T-cell (primary cell): ENCODE data around the gene CKM. TPM values are rescaled to one million over a fixed set of nuclear protein-coding genes. Genes with fewer than 3 reads are reported as not detected.

ENCODE experiments used
- ATAC-seq, 4 experiments: fragments of 200-7000 bp in 3 of 4; fragments of 150-1000 bp in 1 of 4; cut with Tn5 transposase; replicated peaks in 1 of 4; 1 replicate in 3 of 4; 2 replicates in 1 of 4; pipeline ENCODE4 v1.10.0; 2021; ENCODE audit warnings: moderate library complexity in 3 of 4, mild to moderate bottlenecking in 2 of 4, moderate number of reproducible peaks in 1 of 4
- CTCF ChIA-PET, 2 donors: fragments of 300-600 bp; sonication (Branson Sonifier 250); formaldehyde crosslinking; loops; one replicate each; lab custom pipeline; 2022; ENCODE audit warnings: antibody characterized with exemption in 2 of 2; lab: Charles Lee
- POLR2A ChIA-PET, 2 donors: fragments of 300-600 bp; sonication (Branson Sonifier 250); formaldehyde crosslinking; loops; one replicate each; lab custom pipeline; 2022; ENCODE audit warnings: antibody characterized with exemption in 2 of 2; lab: Charles Lee
- DNase-seq, 35 experiments: peaks; one replicate each; pipeline versions ENCODE4 v3.0.0 to v3.0.0-alpha.2; 2013 to 2023
- H3K27ac ChIP-seq: one replicate; pipeline ENCODE4 v1.5.1; 2013; ENCODE audit warnings: low read length
- H3K27me3 ChIP-seq, 2 experiments: replicated peaks in 1 of 2; 1 replicate in 1 of 2; 2 replicates in 1 of 2; pipeline versions ENCODE4 v1.6.1 to v1.7.0; 2013; ENCODE audit warnings: low read length in 1 of 2, mixed read lengths in 1 of 2; ENCODE audit not compliant: control insufficient read depth in 2 of 2, insufficient read depth in 2 of 2; ENCODE audit errors: extremely low read depth in 1 of 2
- H3K36me3 ChIP-seq, 2 donors: 1 replicate in 1 of 2; 2 replicates in 1 of 2; pipeline versions ENCODE4 v1.6.1 to v1.7.0; 2013; ENCODE audit warnings: low read length in 1 of 2; ENCODE audit not compliant: control insufficient read depth in 2 of 2, insufficient read depth in 1 of 2; ENCODE audit errors: extremely low read depth in 1 of 2
- H3K4me1 ChIP-seq, 2 experiments: 1 replicate in 1 of 2; 2 replicates in 1 of 2; pipeline versions ENCODE4 v1.6.1 to v1.7.0; 2013; ENCODE audit warnings: low read length in 2 of 2, mixed read lengths in 1 of 2; ENCODE audit not compliant: insufficient read depth in 2 of 2, control insufficient read depth in 1 of 2; ENCODE audit errors: extremely low read depth in 1 of 2
- H3K4me3 ChIP-seq, 2 donors: 1 replicate in 1 of 2; 2 replicates in 1 of 2; pipeline versions ENCODE4 v1.5.1 to v1.7.0; 2013; ENCODE audit warnings: mild to moderate bottlenecking in 2 of 2, low read length in 1 of 2, moderate library complexity in 1 of 2; ENCODE audit not compliant: control insufficient read depth in 1 of 2; ENCODE audit errors: extremely low read depth in 1 of 2
- H3K9me3 ChIP-seq: 2 replicates; pipeline ENCODE4 v1.7.0; 2013
- H3K27ac Mint-ChIP-seq, 2 donors: one replicate each; pipeline ENCODE4 v1.8.0; 2020 to 2021; ENCODE audit warnings: mild to moderate bottlenecking in 2 of 2, mixed read lengths in 2 of 2
- H3K27me3 Mint-ChIP-seq, 2 donors: one replicate each; pipeline ENCODE4 v1.8.0; 2021 to 2022; ENCODE audit warnings: mixed read lengths in 2 of 2
- H3K36me3 Mint-ChIP-seq: one replicate; pipeline ENCODE4 v1.8.0; 2021; ENCODE audit warnings: mixed read lengths
- H3K4me1 Mint-ChIP-seq, 3 donors: one replicate each; pipeline ENCODE4 v1.8.0; 2020 to 2022; ENCODE audit warnings: mixed read lengths in 3 of 3, mild to moderate bottlenecking in 1 of 3
- H3K4me3 Mint-ChIP-seq, 3 donors: one replicate each; pipeline ENCODE4 v1.8.0; 2020 to 2022; ENCODE audit warnings: mild to moderate bottlenecking in 3 of 3, mixed read lengths in 3 of 3, moderate library complexity in 3 of 3
- H3K9me3 Mint-ChIP-seq, 3 donors: one replicate each; pipeline ENCODE4 v1.8.0; 2020 to 2022; ENCODE audit warnings: mixed read lengths in 3 of 3
- WGBS: methylation state at CpG from one replicate; pipeline ENCODE4 v1.1.5; 2013; ENCODE audit warnings: missing lambda C conversion rate; ENCODE audit not compliant: insufficient coverage; 5-methylcytosine and 5-hydroxymethylcytosine counted together
- total RNA-seq, 35 experiments: library from RNA in 6 of 35; stranded (reverse) in 6 of 35; fragments of 120-200 nt in 1 of 35; gene quantifications; one replicate each; pipeline versions ENCODE4 v1.2.1 to v1.2.4 and lab custom pipeline; 2013 to 2026

CKM gene
- total RNA-seq, 5 donors from 2014 or later (not counting 1 experiment from before 2014, with no cell fraction given): not detected

GRCh38 chr19:45305421-45305820 is 17.3 kb downstream of the CKM start:
- Mint-ChIP-seq H3K9me3 (no peaks in the 10 kb centered on the region), H3K36me3 (peaks cover 5% of the 10 kb centered on the region), H3K4me1 (no peaks in the 10 kb centered on the region), H3K27ac (no peak overlapping the region), H3K27me3 (peaks cover 0 to 3% of the 10 kb centered on the region in 2 donors), H3K4me3 (no peak overlapping the region)
- 29% methylated on average over 1 of the region's 5 CpGs for WGBS
- POLR2A ChIA-PET: no interaction called here
- DNase-seq (no peak), ATAC-seq (no peak)
- no peaks in the 10 kb centered on the region for H3K4me1 ChIP-seq
- H3K4me3 ChIP-seq: no peak overlapping the region
- CTCF ChIA-PET: no interaction called here
- no peaks in the 10 kb centered on the region for H3K9me3 ChIP-seq
- H3K27me3 ChIP-seq: peaks cover 0 to 3% of the 10 kb centered on the region in 2 experiments
- peaks cover 0 to 4% of the 10 kb centered on the region in 2 donors for H3K36me3 ChIP-seq
- H3K27ac ChIP-seq: no peak overlapping the region

- no peak overlapping the region for H3K27ac Mint-ChIP-seq
- CTCF ChIA-PET: no interaction called here
- H3K36me3 Mint-ChIP-seq: peaks cover 8% of the 10 kb centered on the region
Observed at GRCh38 chr19:45305007-45305406, 17.7 kb downstream of the CKM start.

GRCh38 chr19:45304141-45304926 is 18.3 kb downstream of the CKM start:
- no peak overlapping the region for H3K27ac Mint-ChIP-seq
- H3K36me3 ChIP-seq: peaks cover 2 to 6% of the 10 kb centered on the region in 2 donors
- no peak overlapping the region for H3K4me3 Mint-ChIP-seq
- H3K9me3 Mint-ChIP-seq: no peaks in the 10 kb centered on the region
- ATAC-seq: no peak
- peaks cover 11% of the 10 kb centered on the region for H3K36me3 Mint-ChIP-seq
- no peaks in the 10 kb centered on the region for H3K4me1 ChIP-seq
- WGBS: 70% methylated on average over 2 of the region's 4 CpGs
- DNase-seq: no peak
- peaks cover 0 to 3% of the 10 kb centered on the region in 2 donors for H3K27me3 Mint-ChIP-seq
- no peaks in the 10 kb centered on the region for H3K4me1 Mint-ChIP-seq
- H3K27ac ChIP-seq: no peak overlapping the region
- no peaks in the 10 kb centered on the region for H3K9me3 ChIP-seq
- no peak overlapping the region for H3K4me3 ChIP-seq
- peaks cover 0 to 3% of the 10 kb centered on the region in 2 experiments for H3K27me3 ChIP-seq
- POLR2A ChIA-PET: no interaction called here
- CTCF ChIA-PET: interaction anchor here in 1 of 2 donors (0.6 kb wide), 1 partner anchor 62 kb away, joined by 3 read pairs; no protein-coding TSS in a partner anchor

More at GRCh38 chr19:45305007-45305406, 17.7 kb downstream of the CKM start:
- Histone ChIP-seq H3K27ac (no peak overlapping the region), H3K4me3 (no peak overlapping the region), H3K4me1 (no peaks in the 10 kb centered on the region), H3K9me3 (no peaks in the 10 kb centered on the region), H3K27me3 (peaks cover 0 to 3% of the 10 kb centered on the region in 2 experiments), H3K36me3 (peaks cover 0 to 4% of the 10 kb centered on the region in 2 donors)
- ATAC-seq (no peak), DNase-seq (no peak)
- POLR2A ChIA-PET: no interaction called here
- no peaks in the 10 kb centered on the region for H3K9me3 Mint-ChIP-seq
- 68% methylated on average over 3 of the region's 4 CpGs for WGBS
- H3K27me3 Mint-ChIP-seq: peaks cover 0 to 3% of the 10 kb centered on the region in 2 donors
- H3K4me1 Mint-ChIP-seq: no peaks in the 10 kb centered on the region
- no peak overlapping the region for H3K4me3 Mint-ChIP-seq

GRCh38 chr19:45303269-45304060 is 19.2 kb downstream of the CKM start:
- ChIA-PET POLR2A (no interaction called here), CTCF (no interaction called here)
- H3K9me3 Mint-ChIP-seq: no peaks in the 10 kb centered on the region

GRCh38 chr19:45302416-45302815 is 20.3 kb downstream of the CKM start:
- H3K27ac Mint-ChIP-seq: no peak overlapping the region
- Histone ChIP-seq H3K27me3 (peaks cover 0 to 2% of the 10 kb centered on the region in 2 experiments), H3K4me1 (no peaks in the 10 kb centered on the region), H3K27ac (no peak overlapping the region), H3K9me3 (no peaks in the 10 kb centered on the region), H3K36me3 (peaks cover 7 to 12% of the 10 kb centered on the region in 2 donors), H3K4me3 (no peak overlapping the region)
- H3K4me3 Mint-ChIP-seq: no peak overlapping the region
- no peak for ATAC-seq
- H3K36me3 Mint-ChIP-seq: peaks cover 24% of the 10 kb centered on the region
- ChIA-PET CTCF (no interaction called here), POLR2A (no interaction called here)
- WGBS: 97% methylated on average over 16 of the region's 27 CpGs
- no peaks in the 10 kb centered on the region for H3K4me1 Mint-ChIP-seq
- H3K9me3 Mint-ChIP-seq: no peaks in the 10 kb centered on the region
- no peak for DNase-seq
- no peaks in the 10 kb centered on the region for H3K27me3 Mint-ChIP-seq

More at GRCh38 chr19:45303269-45304060, 19.2 kb downstream of the CKM start:
- Mint-ChIP-seq H3K36me3 (peaks cover 18% of the 10 kb centered on the region), H3K27ac (no peak overlapping the region), H3K4me1 (no peaks in the 10 kb centered on the region), H3K27me3 (no peaks in the 10 kb centered on the region), H3K4me3 (no peak overlapping the region)
- no peaks in the 10 kb centered on the region for H3K9me3 ChIP-seq
- peaks cover 0 to 3% of the 10 kb centered on the region in 2 experiments for H3K27me3 ChIP-seq
- DNase-seq (no peak), ATAC-seq (no peak)
- peaks cover 5 to 7% of the 10 kb centered on the region in 2 donors for H3K36me3 ChIP-seq
- no peak overlapping the region for H3K4me3 ChIP-seq
- no peaks in the 10 kb centered on the region for H3K4me1 ChIP-seq
- 92% methylated on average over 3 of the region's 12 CpGs for WGBS
- no peak overlapping the region for H3K27ac ChIP-seq

- Histone ChIP-seq H3K27me3 (no peaks in the 10 kb centered on the region), H3K36me3 (peaks cover 10 to 26% of the 10 kb centered on the region in 2 donors), H3K4me1 (no peaks in the 10 kb centered on the region), H3K27ac (no peak overlapping the region), H3K4me3 (no peak overlapping the region), H3K9me3 (no peaks in the 10 kb centered on the region)
- ChIA-PET POLR2A (no interaction called here), CTCF (no interaction called here)
- Mint-ChIP-seq H3K4me3 (no peak overlapping the region), H3K9me3 (no peaks in the 10 kb centered on the region), H3K4me1 (no peaks in the 10 kb centered on the region), H3K27ac (no peak overlapping the region), H3K27me3 (no peaks in the 10 kb centered on the region), H3K36me3 (peaks cover 34% of the 10 kb centered on the region)
- no peak for ATAC-seq
- WGBS: 96% methylated on average over 4 of the region's 6 CpGs
- no peak for DNase-seq
Observed at GRCh38 chr19:45299719-45300118, 23.0 kb downstream of the CKM start.
